Measurements from ENCODE around the gene COL2A1.

DNA sequence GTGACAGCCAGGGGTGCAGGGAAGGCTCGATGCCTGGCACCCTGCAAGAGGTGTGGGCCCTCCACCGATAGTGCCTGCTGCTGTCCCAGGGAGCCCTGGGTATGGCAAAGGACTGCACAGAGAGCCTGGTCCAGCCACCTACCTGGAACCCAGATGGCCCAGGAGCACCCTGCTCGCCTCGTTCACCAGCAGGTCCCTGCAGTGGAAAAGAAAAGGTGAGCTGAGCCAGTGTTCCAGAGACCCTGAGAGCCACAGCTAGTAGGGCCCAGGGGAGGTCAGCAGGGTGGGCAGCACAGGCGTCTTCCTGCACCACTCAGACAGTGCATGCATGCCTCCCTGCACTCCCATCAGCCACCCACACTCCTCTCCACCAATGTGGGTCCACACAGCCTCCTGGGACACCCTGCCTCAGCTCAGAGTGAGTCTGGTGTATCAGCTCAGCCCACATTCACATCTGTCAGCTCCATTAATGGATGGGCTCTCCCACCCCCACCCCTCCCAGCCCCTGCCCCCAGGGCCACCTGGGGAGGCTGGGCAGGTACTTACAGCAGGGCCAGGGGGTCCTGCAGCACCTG, 20.6 kb downstream of the COL2A1 start:
- TF ChIP-seq EZH2phosphoT487 (IDR thresholded peaks at IDR 0.05; ENCODE audit: insufficient read depth, low read depth) (no peak), EZH2 (IDR thresholded peaks at IDR 0.05; ENCODE audit: insufficient read depth, poor library complexity, severe bottlenecking) (no peak)
